ENCODE results near the gene MAOA.

MAOA gene

GRCh38 chrX:43676971-43677572 lies 21.0 kb downstream of the MAOA start:
- H3K4me3 ChIP-seq (ENCODE audit: low read depth, low read length), result no peak overlapping the region
- peak; percentile 55 for DNase-seq (ENCODE audit: low read depth, low spot score)
- no peak for TF ChIP-seq CTCF (IDR thresholded peaks at IDR 0.05; ENCODE audit: low read depth, low read length)
- in situ Hi-C loops (cut with HindIII; ENCODE audit: low sequenced_read_pairs), result no loop called here

- DNase-seq (ENCODE audit: low read depth, low spot score), result no peak
- in situ Hi-C loops (cut with HindIII; ENCODE audit: low sequenced_read_pairs), result no loop called here
- TF ChIP-seq CTCF (IDR thresholded peaks at IDR 0.05; ENCODE audit: low read depth, low read length), result no peak
- no peak overlapping the region for H3K4me3 ChIP-seq (ENCODE audit: low read depth, low read length)
Measured at GRCh38 chrX:43677993-43678392, 21.9 kb downstream of the MAOA start.

- no peak overlapping the region for H3K4me3 ChIP-seq (ENCODE audit: low read depth, low read length)
- no peak for DNase-seq (ENCODE audit: low read depth, low spot score)
- TF ChIP-seq CTCF (IDR thresholded peaks at IDR 0.05; ENCODE audit: low read depth, low read length), result no peak
- in situ Hi-C loops (cut with HindIII; ENCODE audit: low sequenced_read_pairs), result no loop called here
Measured at GRCh38 chrX:43679058-43679457, 23.0 kb downstream of the MAOA start.

- in situ Hi-C loops (cut with HindIII; ENCODE audit: low sequenced_read_pairs), result no loop called here
- no peak overlapping the region for H3K4me3 ChIP-seq (ENCODE audit: low read depth, low read length)
- TF ChIP-seq CTCF (IDR thresholded peaks at IDR 0.05; ENCODE audit: low read depth, low read length), result no peak
- no peak for DNase-seq (ENCODE audit: low read depth, low spot score)
Measured at GRCh38 chrX:43679778-43680177, 23.7 kb downstream of the MAOA start.

GRCh38 chrX:43682726-43683125 lies 26.6 kb downstream of the MAOA start:
- TF ChIP-seq CTCF (IDR thresholded peaks at IDR 0.05; ENCODE audit: low read depth, low read length), result no peak
- no peak overlapping the region for H3K4me3 ChIP-seq (ENCODE audit: low read depth, low read length)
- in situ Hi-C loops (cut with HindIII; ENCODE audit: low sequenced_read_pairs), result no loop called here
- no peak for DNase-seq (ENCODE audit: low read depth, low spot score)

- in situ Hi-C loops (cut with HindIII; ENCODE audit: low sequenced_read_pairs), result no loop called here
- no peak for DNase-seq (ENCODE audit: low read depth, low spot score)
Measured at GRCh38 chrX:43685221-43685620, 29.1 kb downstream of the MAOA start.

More at GRCh38 chrX:43685221-43685620, 29.1 kb downstream of the MAOA start:
- H3K4me3 ChIP-seq (ENCODE audit: low read depth, low read length), result no peak overlapping the region
- TF ChIP-seq CTCF (IDR thresholded peaks at IDR 0.05; ENCODE audit: low read depth, low read length), result no peak

All from astrocyte of the spinal cord (primary cell).